HepG2 (cell line): Measurements from ENCODE around the gene HADHA. TPM values are rescaled to one million over a fixed set of nuclear protein-coding genes. Genes with fewer than 3 reads are reported as not detected.

ENCODE experiments used
- ATAC-seq: fragments of 200-7000 bp; cut with Tn5 transposase; 3 replicates; pipeline ENCODE4 v1.9.1; 2020; ENCODE audit warnings: mild to moderate bottlenecking, moderate library complexity
- BruUV-seq: library from RNA; stranded (reverse); fragments of 400-500 nt; replicated peaks from 2 replicates; lab custom pipeline; 2021; lab: Mats Ljungman, UMichigan
- CTCF ChIA-PET: fragments of 300-600 bp; formaldehyde crosslinking; extraction: SDS; loops from one replicate; lab custom pipeline; 2021; ENCODE audit warnings: low total read pairs, inconsistent platforms, low intra/inter-chr PET ratio; lab: Yijun Ruan, JAX
- POLR2A ChIA-PET: fragments of 350-600 bp; sonication (Branson Sonifier 250); formaldehyde crosslinking; loops from one replicate; lab custom pipeline; 2020; ENCODE audit warnings: antibody characterized with exemption, inconsistent platforms; lab: Yijun Ruan, JAX
- DNase-seq: peaks from one replicate; pipeline ENCODE4 v3.0.0-alpha.2; 2015; ENCODE audit warnings: low spot score
- FAIRE-seq: peaks from 3 replicates; lab custom pipeline; 2011; peaks lifted over from hg19 to GRCh38; lab: Jason Lieb, UNC
- H2AFZ ChIP-seq: one replicate; pipeline ENCODE4 v1.6.1; 2011; ENCODE audit warnings: low read length, inconsistent platforms
- H3K27ac ChIP-seq: fragments of 300-600 bp; 3 replicates; pipeline ENCODE4 v1.8.0; 2011; ENCODE audit warnings: mixed run types, mild to moderate bottlenecking, mixed read lengths, low read length, inconsistent platforms; ENCODE audit not compliant: insufficient read depth; ENCODE audit errors: extremely low read length
- H3K27me3 ChIP-seq, 2 experiments: fragments of 200-600 bp in 1 of 2; 2 replicates in 1 of 2; 3 replicates in 1 of 2; pipeline versions ENCODE4 v1.6.0 to v1.8.0; 2011; ENCODE audit warnings: low read length in 2 of 2, mild to moderate bottlenecking in 2 of 2, moderate library complexity in 2 of 2, inconsistent platforms in 1 of 2; ENCODE audit not compliant: insufficient read depth in 2 of 2, control insufficient read depth in 1 of 2
- H3K36me3 ChIP-seq, 2 experiments: fragments of 200-600 bp in 1 of 2; replicated peaks in 1 of 2; 2 replicates in 1 of 2; 3 replicates in 1 of 2; pipeline versions ENCODE4 v1.5.1 to v1.8.0; 2011; ENCODE audit warnings: low read length in 2 of 2, inconsistent platforms in 1 of 2; ENCODE audit not compliant: insufficient read depth in 2 of 2, control insufficient read depth in 1 of 2
- H3K4me1 ChIP-seq: 2 replicates; pipeline ENCODE4 v1.5.1; 2012; ENCODE audit warnings: low read length, inconsistent platforms; ENCODE audit not compliant: insufficient read depth
- H3K4me2 ChIP-seq: 2 replicates; pipeline ENCODE4 v1.6.0; 2011; ENCODE audit warnings: low read depth, low read length, inconsistent platforms
- H3K4me3 ChIP-seq, 3 experiments: fragments of 200-600 bp in 1 of 3; sonication (generic), shearing (Covaris generic) in 1 of 3; replicated peaks in 1 of 3; 2 replicates each; pipeline ENCODE4 v1.5.1; 2011 to 2016; ENCODE audit warnings: low read length in 3 of 3, inconsistent platforms in 2 of 3, low read depth in 2 of 3, mild to moderate bottlenecking in 2 of 3, control low read depth in 1 of 3, mixed read lengths in 1 of 3; ENCODE audit not compliant: insufficient read depth in 1 of 3
- H3K79me2 ChIP-seq: one replicate; pipeline ENCODE4 v1.6.1; 2011; ENCODE audit warnings: low read length, inconsistent platforms; ENCODE audit not compliant: insufficient read depth
- H3K9ac ChIP-seq: 2 replicates; pipeline ENCODE4 v1.6.0; 2011; ENCODE audit warnings: mild to moderate bottlenecking, low read depth, low read length, inconsistent platforms; ENCODE audit not compliant: insufficient read depth
- H3K9me3 ChIP-seq: 2 replicates; pipeline ENCODE4 v1.5.1; 2012; ENCODE audit warnings: mild to moderate bottlenecking, low read length
- H4K20me1 ChIP-seq: 2 replicates; pipeline ENCODE4 v1.6.0; 2011; ENCODE audit warnings: inconsistent platforms, mild to moderate bottlenecking, low read length, moderate library complexity; ENCODE audit not compliant: insufficient read depth
- ATF3 ChIP-seq: sonication (generic); formaldehyde crosslinking; IDR thresholded peaks from 2 replicates; pipeline ENCODE4 v1.4.0; 2020; ENCODE audit warnings: missing genetic modification reagents
- ATF5 ChIP-seq: sonication (generic); formaldehyde crosslinking; IDR thresholded peaks from 2 replicates; pipeline ENCODE4 v1.4.0; 2020; ENCODE audit warnings: mild to moderate bottlenecking, low read depth, missing genetic modification reagents
- CBX2 ChIP-seq, 2 experiments: fragments of 200-600 bp in 1 of 2; sonication (generic); formaldehyde crosslinking in 1 of 2; IDR thresholded peaks; 2 replicates each; pipeline versions ENCODE4 v1.7.0 to v1.8.1; 2018 to 2022; ENCODE audit warnings: low read depth in 2 of 2, low read length in 1 of 2, mild to moderate bottlenecking in 1 of 2, missing genetic modification reagents in 1 of 2
- FOXK2 ChIP-seq: fragments of 450-650 bp; IDR thresholded peaks from 2 replicates; pipeline ENCODE4 v1.6.1; 2016
- POLR2G ChIP-seq: fragments of 200-400 bp; formaldehyde crosslinking; IDR thresholded peaks from 2 replicates; pipeline ENCODE4 v1.6.1; 2018; ENCODE audit warnings: mild to moderate bottlenecking, low read depth, low read length, moderate library complexity
- SNAPC5 ChIP-seq: sonication (generic); formaldehyde crosslinking; IDR thresholded peaks from 2 replicates; pipeline ENCODE4 v1.8.1; 2023; ENCODE audit warnings: mild to moderate bottlenecking, missing genetic modification reagents, borderline replicate concordance
- TBX2 ChIP-seq: sonication (generic); formaldehyde crosslinking; IDR thresholded peaks from 2 replicates; pipeline ENCODE4 v1.5.0; 2020; ENCODE audit warnings: missing genetic modification reagents, mild to moderate bottlenecking, borderline replicate concordance
- ZFP90 ChIP-seq: sonication (generic); formaldehyde crosslinking; IDR thresholded peaks from 2 replicates; pipeline ENCODE4 v1.8.0; 2022; ENCODE audit warnings: missing genetic modification reagents, mild to moderate bottlenecking, inconsistent platforms, borderline replicate concordance
- ZNF740 ChIP-seq: sonication (generic); formaldehyde crosslinking; IDR thresholded peaks from 2 replicates; pipeline ENCODE4 v1.4.0; 2020; ENCODE audit warnings: missing genetic modification reagents
- ZNF766 ChIP-seq: sonication (generic); formaldehyde crosslinking; IDR thresholded peaks from 2 replicates; pipeline ENCODE4 v1.5.0; 2020; ENCODE audit warnings: missing genetic modification reagents, borderline replicate concordance
- ZSCAN25 ChIP-seq: sonication (generic); formaldehyde crosslinking; IDR thresholded peaks from 2 replicates; pipeline ENCODE4 v1.8.0; 2022; ENCODE audit warnings: mild to moderate bottlenecking, missing genetic modification reagents
- WGBS: methylation state at CpG from one replicate; pipeline ENCODE4 v1.1.6; 2017; ENCODE audit warnings: low lambda C conversion rate; 5-methylcytosine and 5-hydroxymethylcytosine counted together
- in situ Hi-C: cut with HindIII; loops from 2 replicates; pipeline ENCODE4 v1.10.0; 2017; ENCODE audit warnings: low pct_unique_long_range_greater_than_20kb; ENCODE audit not compliant: extremely low pct_ligation_motif_present
- intact Hi-C: fragments of 100-400 bp; cut with micrococcal nuclease; formaldehyde crosslinking; loops from one replicate; pipeline ENCODE4 v1.10.0; 2022; ENCODE audit not compliant: unreplicated experiment
- polyA plus RNA-seq, 8 experiments: library from polyadenylated mRNA; depleted of rRNA in 3 of 8; stranded (reverse) in 7 of 8; unstranded in 1 of 8; fragments of >200 nt; fragmentation: Illumina TruSeq in 4 of 8; extraction: Trizol in 4 of 8; gene quantifications; 2 replicates each; pipeline versions ENCODE4 v1.2.1 to v1.2.3, GENCODE V29; 2011 to 2016; ENCODE audit warnings: low read depth in 4 of 8, missing spikeins in 1 of 8, mixed read lengths in 1 of 8; ENCODE audit not compliant: insufficient read depth in 1 of 8
- total RNA-seq, 5 experiments: library from RNA; depleted of rRNA; stranded (reverse); fragments of >200 nt; fragmentation: Illumina TruSeq; extraction: Trizol; gene quantifications; 2 replicates each; pipeline ENCODE4 v1.2.3, GENCODE V29; 2016; ENCODE audit warnings: low read depth in 1 of 5

The HADHA gene
- total and polyA plus RNA-seq, 2 of the 13 experiments (the other 11 are each of a cell fraction or from before 2014, with no cell fraction given) = 102 to 270 TPM

- TF ChIP-seq TBX2 (CRISPR knock-in tag) = no peak
- TF ChIP-seq ZNF766 (CRISPR knock-in tag) = no peak
- no peak for TF ChIP-seq ZFP90
- TF ChIP-seq FOXK2 = no peak
- TF ChIP-seq ZNF740 (CRISPR knock-in tag) = no peak
- TF ChIP-seq, all 625 proteins: peak for 0
Measured at GRCh38 chr2:26214759-26215158, 29.7 kb downstream of the HADHA start (continued).

- Histone ChIP-seq H4K20me1 (no peaks in the 10 kb centered on the region), H3K4me3 (no peak overlapping the region), H3K4me2 (no peak overlapping the region), H3K9ac (no peak overlapping the region), H3K79me2 (no peaks in the 10 kb centered on the region), H2AFZ (no peak overlapping the region), H3K9me3 (no peaks in the 10 kb centered on the region), H3K27me3 (no peaks in the 10 kb centered on the region), H3K4me1 (no peaks in the 10 kb centered on the region), H3K36me3 (peaks cover 31 to 93% of the 10 kb centered on the region in 2 experiments), H3K27ac (no peak overlapping the region)
- CTCF ChIA-PET = no interaction called here
- no TSS peak for BruUV-seq
- no peak for TF ChIP-seq CBX2 (IDR thresholded peaks at IDR 0.05; ENCODE audit: low read depth, low read length)
- TF ChIP-seq CBX2 (CRISPR knock-in tag; IDR thresholded peaks at IDR 0.05; ENCODE audit: low read depth) = no peak
- TF ChIP-seq ATF5 (CRISPR knock-in tag) = no peak
- no peak for TF ChIP-seq ATF3
- no peak for TF ChIP-seq SNAPC5 (CRISPR knock-in tag)
- TF ChIP-seq POLR2G = no peak
- peak; percentile 81 for TF ChIP-seq ZSCAN25 (CRISPR knock-in tag)
- no peak for DNase-seq
- FAIRE-seq = no peak
- no peak for ATAC-seq
- POLR2A ChIA-PET = no interaction called here
- intact Hi-C loops (no loop called here), in situ Hi-C loops (no loop called here)
- WGBS = 95% methylated on average over 5 of the region's 5 CpGs
Measured at GRCh38 chr2:26212011-26212410, 32.4 kb downstream of the HADHA start.
